Naive thymus-derived CD4-positive, alpha-beta T cell (primary cell): ENCODE data around the gene PNLDC1. TPM values are rescaled to one million over a fixed set of nuclear protein-coding genes. Genes with fewer than 3 reads are reported as not detected.
A peak's percentile ranks its signal among the peaks of the same experiment; 100 is the strongest.
"Not testable (repeated sequence)": the region's sequence is repeated elsewhere in the genome, so short reads cannot be mapped to it uniquely, and the experiment has no call there.

Experiments used
- ATAC-seq: fragments of 150-1000 bp; cut with Tn5 transposase; 2 replicates; pipeline ENCODE4 v1.10.0; 2021; ENCODE audit warnings: mild to moderate bottlenecking, moderate library complexity
- CTCF ChIA-PET: fragments of 350-600 bp; sonication (Branson Sonifier 250); formaldehyde crosslinking; loops from one replicate; lab custom pipeline; 2021; ENCODE audit warnings: antibody characterized with exemption; lab: Charles Lee
- POLR2A ChIA-PET: fragments of 350-600 bp; sonication (Branson Sonifier 250); formaldehyde crosslinking; loops from one replicate; lab custom pipeline; 2021; ENCODE audit warnings: antibody characterized with exemption, inconsistent platforms; lab: Charles Lee
- DNase-seq, 9 donors: peaks; one replicate each; pipeline versions ENCODE4 v3.0.0 to v3.0.0-alpha.2; 2020 to 2022; ENCODE audit warnings: mixed read lengths in 1 of 9
- H3K27ac ChIP-seq: one replicate; pipeline ENCODE4 v1.7.0; 2013; ENCODE audit warnings: mild to moderate bottlenecking, low read depth, low read length, moderate library complexity
- H3K27me3 ChIP-seq, 2 donors: one replicate each; pipeline ENCODE4 v1.7.0; 2013; ENCODE audit warnings: low read length in 2 of 2, mild to moderate bottlenecking in 2 of 2, moderate library complexity in 2 of 2; ENCODE audit not compliant: control insufficient read depth in 2 of 2, insufficient read depth in 2 of 2
- H3K36me3 ChIP-seq, 3 experiments: 1 replicate in 2 of 3; 2 replicates in 1 of 3; pipeline ENCODE4 v1.7.0; 2013; ENCODE audit warnings: low read length in 3 of 3, mild to moderate bottlenecking in 3 of 3, moderate library complexity in 1 of 3; ENCODE audit not compliant: insufficient read depth in 3 of 3, control insufficient read depth in 2 of 3
- H3K4me1 ChIP-seq, 2 donors: one replicate each; pipeline ENCODE4 v1.7.0; 2013; ENCODE audit warnings: low read length in 2 of 2, mild to moderate bottlenecking in 2 of 2, moderate library complexity in 1 of 2; ENCODE audit not compliant: control insufficient read depth in 2 of 2, insufficient read depth in 2 of 2
- H3K4me3 ChIP-seq: 2 replicates; pipeline ENCODE4 v1.7.0; 2013; ENCODE audit warnings: mild to moderate bottlenecking, low read length
- H3K9me3 ChIP-seq, 3 experiments: 1 replicate in 2 of 3; 2 replicates in 1 of 3; pipeline ENCODE4 v1.7.0; 2013; ENCODE audit warnings: low read length in 3 of 3; ENCODE audit not compliant: control insufficient read depth in 2 of 3
- H3K27ac Mint-ChIP-seq, 9 donors: one replicate each; pipeline ENCODE4 v1.8.0; 2020 to 2022; ENCODE audit warnings: mixed read lengths in 9 of 9, mild to moderate bottlenecking in 8 of 9, moderate library complexity in 5 of 9, inconsistent platforms in 2 of 9
- H3K27me3 Mint-ChIP-seq, 5 donors: one replicate each; pipeline ENCODE4 v1.8.0; 2021 to 2022; ENCODE audit warnings: mixed read lengths in 5 of 5, mild to moderate bottlenecking in 1 of 5
- H3K36me3 Mint-ChIP-seq, 5 donors: one replicate each; pipeline ENCODE4 v1.8.0; 2020 to 2022; ENCODE audit warnings: mixed read lengths in 5 of 5, mild to moderate bottlenecking in 3 of 5, inconsistent platforms in 1 of 5
- H3K4me1 Mint-ChIP-seq, 7 donors: one replicate each; pipeline ENCODE4 v1.8.0; 2020 to 2022; ENCODE audit warnings: mixed read lengths in 7 of 7, mild to moderate bottlenecking in 3 of 7, inconsistent platforms in 1 of 7
- H3K4me3 Mint-ChIP-seq, 10 donors: one replicate each; pipeline ENCODE4 v1.8.0; 2020 to 2022; ENCODE audit warnings: mild to moderate bottlenecking in 10 of 10, mixed read lengths in 10 of 10, moderate library complexity in 6 of 10, inconsistent platforms in 2 of 10
- H3K9me3 Mint-ChIP-seq, 11 donors: one replicate each; pipeline ENCODE4 v1.8.0; 2020 to 2022; ENCODE audit warnings: mixed read lengths in 11 of 11, mild to moderate bottlenecking in 4 of 11, inconsistent platforms in 1 of 11, moderate library complexity in 1 of 11
- intact Hi-C, 2 donors: fragments of 100-400 bp; cut with micrococcal nuclease; formaldehyde crosslinking; loops; one replicate each; pipeline ENCODE4 v1.15.1; 2023
- polyA plus RNA-seq, 2 donors: library from polyadenylated mRNA; unstranded; fragments of 300-500 nt; fragmentation: Illumina TruSeq; gene quantifications; one replicate each; pipeline ENCODE4 v1.2.3, GENCODE V29; 2021
- total RNA-seq, 6 experiments: library from RNA in 5 of 6; stranded (reverse) in 5 of 6; gene quantifications; 1 replicate in 5 of 6; 2 replicates in 1 of 6; pipeline ENCODE4 v1.2.3 and lab custom pipeline; 2021 to 2026

Gene PNLDC1
- total and polyA plus RNA-seq, 7 experiments from 2014 or later, result 0.73 to 1.4 (median 0.97) TPM; not detected in 4

DNA sequence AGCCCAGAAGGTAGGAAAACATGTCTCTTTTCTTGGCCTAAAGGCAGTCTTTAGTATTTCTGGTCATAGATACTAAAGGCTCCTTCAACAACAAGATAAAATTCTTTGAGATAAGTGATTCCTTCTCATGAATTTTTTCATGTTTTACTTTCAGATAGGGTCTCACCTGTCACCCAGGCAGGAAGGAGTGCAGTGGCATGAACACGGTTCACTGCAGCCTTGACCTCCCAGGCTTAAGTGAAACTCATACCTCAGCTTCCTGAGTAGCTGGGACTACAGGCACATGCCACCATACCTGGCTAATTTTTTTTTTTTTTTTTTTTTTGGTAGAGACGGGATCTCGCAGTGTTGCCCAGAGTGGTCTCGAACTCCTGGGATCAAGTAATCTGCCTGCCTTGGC lies 9.1 kb downstream of the PNLDC1 start:
- no peaks in the 10 kb centered on the region for H3K9me3 Mint-ChIP-seq
- H3K4me3 ChIP-seq, result no peak overlapping the region
- no peak for ATAC-seq
- H3K36me3 ChIP-seq, result no peaks in the 10 kb centered on the region
- H3K27me3 Mint-ChIP-seq, result no peaks in the 10 kb centered on the region
- H3K4me3 Mint-ChIP-seq, result no peak overlapping the region
- ChIA-PET POLR2A (interaction anchor here (1.4 kb wide), 1 partner anchor 11 kb away, joined by 10 read pairs; no protein-coding TSS in a partner anchor), CTCF (no interaction called here)
- no peaks in the 10 kb centered on the region for H3K27me3 ChIP-seq
- no peak for DNase-seq
- H3K27ac ChIP-seq, result no peak overlapping the region
- H3K27ac Mint-ChIP-seq, result no peak overlapping the region
- intact Hi-C loops, result no loop called here
- H3K4me1 ChIP-seq, result no peaks in the 10 kb centered on the region
- peaks cover 0 to 25% (median 5%) of the 10 kb centered on the region in 5 donors for H3K36me3 Mint-ChIP-seq
- no peaks in the 10 kb centered on the region for H3K9me3 ChIP-seq
- peaks cover 0 to 2% (median 0%) of the 10 kb centered on the region in 7 donors for H3K4me1 Mint-ChIP-seq

DNA sequence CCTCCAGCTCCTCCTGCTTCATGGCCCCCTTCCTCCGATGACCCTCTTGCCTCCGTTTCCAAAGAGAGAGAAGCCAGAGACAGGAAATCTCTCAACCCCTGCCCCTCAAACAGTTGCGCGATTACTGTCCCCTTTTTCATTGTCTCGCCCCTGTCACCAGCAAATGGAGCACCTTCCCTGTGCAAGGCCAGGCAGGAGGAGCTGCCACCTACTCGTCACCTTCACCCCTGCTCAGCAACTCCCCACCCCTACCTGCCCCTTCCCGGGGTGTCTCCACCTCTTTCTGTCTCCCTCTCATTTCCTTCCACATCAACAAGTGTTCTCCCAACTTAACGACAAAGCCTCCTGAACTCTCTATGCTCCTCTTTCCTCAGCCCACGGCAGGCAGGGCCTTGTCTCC lies 13.7 kb downstream of the PNLDC1 start:
- no peaks in the 10 kb centered on the region for H3K27me3 Mint-ChIP-seq
- CTCF ChIA-PET, result no interaction called here

DNA sequence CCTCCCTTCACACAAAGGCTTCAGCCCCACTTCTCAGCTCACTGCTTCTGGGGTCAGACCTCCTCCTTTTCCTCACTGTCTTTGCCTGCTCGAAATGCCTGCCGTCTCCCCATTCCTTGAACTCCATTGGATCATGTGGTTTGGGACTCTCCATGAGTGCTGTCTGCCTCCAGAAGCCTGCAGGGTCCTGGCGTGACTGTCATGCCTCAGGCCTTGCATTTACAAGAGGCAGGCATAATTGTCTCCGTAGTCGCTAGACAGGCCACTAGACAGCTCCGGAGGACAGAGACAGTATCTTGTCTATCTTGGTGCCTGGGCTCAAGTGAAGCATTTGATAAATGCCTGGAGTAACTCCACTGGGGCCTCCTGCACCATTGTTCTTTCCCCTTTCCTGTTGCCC lies 15.3 kb downstream of the PNLDC1 start:
- Histone ChIP-seq H3K4me3 (no peak overlapping the region), H3K27ac (no peak overlapping the region), H3K4me1 (peaks cover 0 to 17% of the 10 kb centered on the region in 2 donors), H3K27me3 (no peaks in the 10 kb centered on the region), H3K36me3 (no peaks in the 10 kb centered on the region), H3K9me3 (no peaks in the 10 kb centered on the region)
- Mint-ChIP-seq H3K4me3 (no peak overlapping the region), H3K27ac (peak overlapping the region in 2 of 9 donors; percentile 32 to 79), H3K36me3 (peaks cover 0 to 19% (median 1%) of the 10 kb centered on the region in 5 donors), H3K27me3 (no peaks in the 10 kb centered on the region), H3K4me1 (peaks cover 8 to 28% (median 17%) of the 10 kb centered on the region in 7 donors), H3K9me3 (no peaks in the 10 kb centered on the region)
- DNase-seq (no peak), ATAC-seq (no peak)
- POLR2A ChIA-PET, result interaction anchor here (1.2 kb wide), 1 partner anchor 25 kb away, joined by 4 read pairs; the partner anchor contains the start of gene MRPL18
- CTCF ChIA-PET, result no interaction called here
- intact Hi-C loops, result no loop called here

More for the DNA sequence above, 13.7 kb downstream of the PNLDC1 start:
- Mint-ChIP-seq H3K4me3 (no peak overlapping the region), H3K4me1 (peaks cover 0 to 12% (median under 1%) of the 10 kb centered on the region in 7 donors), H3K36me3 (peaks cover 0 to 21% (median 2%) of the 10 kb centered on the region in 5 donors), H3K27ac (no peak overlapping the region), H3K9me3 (no peaks in the 10 kb centered on the region)
- no peaks in the 10 kb centered on the region for H3K9me3 ChIP-seq
- H3K4me1 ChIP-seq, result peaks cover 0 to 1% of the 10 kb centered on the region in 2 donors
- H3K27me3 ChIP-seq, result no peaks in the 10 kb centered on the region
- no peaks in the 10 kb centered on the region for H3K36me3 ChIP-seq
- DNase-seq, result no peak
- H3K4me3 ChIP-seq, result no peak overlapping the region
- H3K27ac ChIP-seq, result no peak overlapping the region
- ATAC-seq, result no peak
- POLR2A ChIA-PET, result no interaction called here
- intact Hi-C loops, result no loop called here

DNA sequence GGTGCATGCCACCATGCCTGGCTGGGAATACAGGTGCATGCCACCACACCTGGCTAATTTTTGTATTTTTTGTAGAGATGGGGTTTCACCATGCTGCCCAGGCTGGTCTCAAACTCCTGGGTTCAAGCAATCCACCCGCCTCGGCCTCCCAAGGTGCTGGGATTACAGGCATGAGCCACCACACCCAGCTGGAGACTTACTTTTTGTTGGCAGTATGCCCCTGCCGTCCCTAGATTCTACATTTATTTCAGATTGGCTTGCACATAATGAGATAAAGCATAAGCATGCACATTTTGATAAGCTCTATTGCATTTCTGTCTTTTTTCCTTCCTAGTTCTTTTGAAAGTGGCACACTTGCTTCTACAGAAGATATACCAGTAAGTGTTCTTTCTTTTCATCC lies 16.7 kb downstream of the PNLDC1 start:
- DNase-seq, ATAC-seq, H3K9me3 Mint-ChIP-seq, H3K4me3 ChIP-seq, H3K4me3 Mint-ChIP-seq, intact Hi-C loops, POLR2A ChIA-PET, H3K27me3 Mint-ChIP-seq, H3K27me3 ChIP-seq, H3K9me3 ChIP-seq, H3K27ac ChIP-seq, CTCF ChIA-PET, H3K36me3 ChIP-seq: not testable (repeated sequence)
- Mint-ChIP-seq H3K36me3 (peaks cover 0 to 13% (median 1%) of the 10 kb centered on the region in 5 donors), H3K27ac (peak overlapping the region in 2 of 9 donors; percentile 8 to 28), H3K4me1 (peaks cover 11 to 38% (median 27%) of the 10 kb centered on the region in 7 donors)
- peaks cover 0 to 31% of the 10 kb centered on the region in 2 donors for H3K4me1 ChIP-seq

DNA sequence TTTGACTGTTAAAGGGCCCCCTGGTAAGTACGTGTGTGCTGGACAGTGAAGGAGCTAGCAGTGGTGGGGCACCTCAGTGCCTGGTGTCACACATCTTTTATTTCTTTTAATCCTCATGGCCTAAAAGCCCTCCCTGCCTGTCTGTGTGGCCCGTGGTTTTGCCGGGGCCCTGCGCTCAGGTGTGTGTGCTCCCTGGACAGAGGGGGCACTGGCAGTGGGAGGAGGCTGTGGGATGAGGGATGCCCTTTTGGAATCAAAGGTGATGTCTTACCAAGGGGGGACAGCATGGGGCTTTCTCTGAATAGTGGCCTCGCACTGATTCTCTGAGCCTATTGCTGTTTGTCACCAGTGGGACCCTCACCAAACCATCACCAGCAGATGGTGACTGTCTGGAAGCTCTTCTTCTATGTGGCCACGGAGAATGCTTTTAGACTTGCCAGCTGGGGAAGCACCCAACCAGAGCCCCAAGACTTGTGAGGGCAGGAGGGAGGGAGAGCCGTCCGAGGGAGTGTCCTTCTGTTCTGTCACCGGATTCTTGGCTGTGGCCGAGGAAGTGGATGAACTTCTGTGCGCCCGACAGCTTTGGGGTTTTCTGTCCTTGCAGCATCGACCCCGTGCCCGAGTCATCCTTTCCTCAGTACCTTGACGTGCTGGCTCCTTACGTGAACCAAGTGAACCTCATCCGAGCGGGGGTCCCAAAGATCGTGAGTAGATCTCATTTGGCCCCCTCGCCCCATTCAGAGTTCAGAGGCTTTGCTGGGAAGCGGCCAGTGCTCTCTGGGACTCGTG lies 18.1 kb downstream of the PNLDC1 start:
- Mint-ChIP-seq H3K27me3 (no peaks in the 10 kb centered on the region), H3K27ac (peak overlapping the region in 4 of 9 donors; percentile 31 to 95 (median 64)), H3K4me3 (no peak overlapping the region), H3K9me3 (no peaks in the 10 kb centered on the region), H3K36me3 (peaks cover 0 to 7% (median 1%) of the 10 kb centered on the region in 5 donors), H3K4me1 (peaks cover 15 to 49% (median 30%) of the 10 kb centered on the region in 7 donors)
- Histone ChIP-seq H3K4me1 (peaks cover 0 to 32% of the 10 kb centered on the region in 2 donors), H3K27me3 (no peaks in the 10 kb centered on the region), H3K36me3 (no peaks in the 10 kb centered on the region), H3K27ac (no peak overlapping the region), H3K9me3 (no peaks in the 10 kb centered on the region), H3K4me3 (no peak overlapping the region)
- ATAC-seq (no peak), DNase-seq (no peak)
- ChIA-PET POLR2A (no interaction called here), CTCF (no interaction called here)
- intact Hi-C loops, result no loop called here

DNA sequence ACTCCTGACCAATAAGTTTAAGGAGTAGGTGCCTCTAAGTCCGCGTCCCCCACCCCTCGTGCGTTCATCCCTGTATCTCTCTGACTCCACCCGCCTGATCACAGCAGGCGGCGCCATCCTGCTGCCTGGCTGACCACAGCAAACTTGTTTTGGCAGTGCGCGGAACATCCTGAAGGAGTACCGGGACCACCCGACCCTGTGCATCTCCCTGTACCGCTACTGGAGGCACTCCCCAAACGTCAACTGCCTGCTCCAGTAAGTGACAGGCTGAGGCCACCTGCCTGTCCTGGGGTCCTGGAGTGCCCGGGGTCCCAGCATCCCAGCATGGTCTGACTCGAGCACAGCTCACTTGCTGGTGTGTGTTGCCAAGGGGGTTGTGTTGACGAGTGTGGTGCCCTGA lies 19.0 kb downstream of the PNLDC1 start:
- Mint-ChIP-seq H3K9me3 (no peaks in the 10 kb centered on the region), H3K27me3 (no peaks in the 10 kb centered on the region), H3K4me3 (peak overlapping the region in 9 of 10 donors; percentile 81 to 93 (median 84)), H3K27ac (peak overlapping the region in 8 of 9 donors; percentile 80 to 97 (median 92)), H3K4me1 (peaks cover 15 to 49% (median 30%) of the 10 kb centered on the region in 7 donors), H3K36me3 (peaks cover 0 to 2% (median 2%) of the 10 kb centered on the region in 5 donors)
- H3K4me3 ChIP-seq, result peak overlapping the region; percentile 40
- DNase-seq (no peak), ATAC-seq (no peak)
- peak overlapping the region; percentile 43 for H3K27ac ChIP-seq
- no peaks in the 10 kb centered on the region for H3K27me3 ChIP-seq
- POLR2A ChIA-PET, result interaction anchor here (0.9 to 2.6 kb wide), 4 partner anchors 10 to 148 kb away, joined by 3 to 18 read pairs (median 8); partner anchors contain the start of genes MRPL18, TCP1 and WTAP
- intact Hi-C loops, result no loop called here
- no peaks in the 10 kb centered on the region for H3K36me3 ChIP-seq
- CTCF ChIA-PET, result no interaction called here
- peaks cover 0 to 32% of the 10 kb centered on the region in 2 donors for H3K4me1 ChIP-seq
- no peaks in the 10 kb centered on the region for H3K9me3 ChIP-seq
